Heart left ventricle (tissue), 16 donors: ENCODE data around the gene CFAP70. TPM values are rescaled to one million over a fixed set of nuclear protein-coding genes. Genes with fewer than 3 reads are reported as not detected.

Experiments
- ATAC-seq, 4 donors: fragments of 200-7000 bp; cut with Tn5 transposase; one replicate each; pipeline ENCODE4 v1.9.1; 2020 to 2022; ENCODE audit warnings: moderate library complexity in 4 of 4, mild to moderate bottlenecking in 3 of 4, moderate number of reproducible peaks in 1 of 4
- DNase-seq, 5 donors: peaks; one replicate each; pipeline ENCODE4 v3.0.0-alpha.2; 2020
- H3K27ac ChIP-seq, 12 donors: fragments of 200-600 bp; sonication (generic) in 4 of 12; one replicate each; pipeline versions ENCODE4 v1.5.0 to v1.8.0; 2016 to 2022; ENCODE audit warnings: mild to moderate bottlenecking in 2 of 12
- H3K27me3 ChIP-seq, 9 donors: fragments of 200-600 bp; sonication (generic) in 2 of 9; one replicate each; pipeline versions ENCODE4 v1.5.1 to v1.8.0; 2016 to 2022; ENCODE audit warnings: mild to moderate bottlenecking in 3 of 9
- H3K36me3 ChIP-seq, 9 donors: fragments of 200-600 bp; sonication (generic) in 2 of 9; one replicate each; pipeline versions ENCODE4 v1.5.0 to v1.8.0; 2018 to 2022; ENCODE audit warnings: mild to moderate bottlenecking in 2 of 9
- H3K4me1 ChIP-seq, 12 donors: fragments of 200-600 bp; sonication (generic) in 4 of 12; one replicate each; pipeline versions ENCODE4 v1.5.0 to v1.8.0; 2016 to 2022; ENCODE audit warnings: mild to moderate bottlenecking in 3 of 12
- H3K4me3 ChIP-seq, 12 donors: fragments of 200-600 bp; sonication (generic) in 4 of 12; one replicate each; pipeline versions ENCODE4 v1.5.0 to v1.8.0; 2017 to 2022; ENCODE audit warnings: mild to moderate bottlenecking in 9 of 12, moderate library complexity in 4 of 12
- H3K9me3 ChIP-seq, 12 donors: fragments of 200-600 bp; sonication (generic) in 4 of 12; one replicate each; pipeline versions ENCODE4 v1.5.0 to v1.8.0; 2016 to 2022; ENCODE audit warnings: mild to moderate bottlenecking in 1 of 12
- CTCF ChIP-seq, 12 donors: fragments of 200-600 bp; sonication (generic) in 4 of 12; IDR thresholded peaks; one replicate each; pipeline versions ENCODE4 v1.5.0 to v1.8.0; 2018 to 2022; ENCODE audit warnings: antibody characterized with exemption in 12 of 12, mild to moderate bottlenecking in 5 of 12
- POLR2A ChIP-seq, 2 donors: fragments of 450-650 bp; IDR thresholded peaks; one replicate each; pipeline ENCODE4 v1.6.1; 2017; ENCODE audit warnings: antibody characterized with exemption in 2 of 2, mild to moderate bottlenecking in 2 of 2, moderate library complexity in 2 of 2
- WGBS, 4 donors: extraction: QIAGEN DNeasy Blood & Tissue Kit in 2 of 4; methylation state at CpG; one replicate each; pipeline versions ENCODE4 v1.1.5 to v1.1.7; 2013 to 2018; 5-methylcytosine and 5-hydroxymethylcytosine counted together
- intact Hi-C, 10 donors: fragments of 100-400 bp; cut with DNase I; formaldehyde crosslinking; loops; one replicate each; pipeline versions ENCODE4 v1.11.1 to v1.14.2; 2022
- polyA plus RNA-seq, 2 donors: library from polyadenylated mRNA; stranded (reverse); fragments of 200-250 nt; gene quantifications; one replicate each; pipeline ENCODE4 v1.2.3, GENCODE V29; 2013
- total RNA-seq, 9 donors: library from RNA; depleted of rRNA in 2 of 9; stranded (reverse); fragments of >200 nt in 2 of 9; fragmentation: NEBNext Ultra II Directional in 3 of 9; extraction: Animal tissue kit (Norgen Biotek cat#: 25700) in 3 of 9; gene quantifications; one replicate each; pipeline versions ENCODE4 v1.1.0 to v1.2.4, GENCODE V29; 2016 to 2023
- donor health status: ischemic (EF 13 %, LVEDD 7.1; RV severe dilation, severe dysfunction).
- donor health status: healthy with polysubstance abuse.
- donor health status: DM: no; HTN: yes; CAD: no.
- donor health status: DM: no; HTN: no; CAD: no.
- donor health status: ischemic (EF 25% LVEDD 6.9; RV normal size, moderate dysfunction).
- donor health status: ischemic (EF 25% LVEDD 5.7; RV mildly dilated, moderate dysfunction).
- donor health status: healthy.
- donor health status: DM: yes; HTN: yes; CAD: no.
- donor health status: ischemic (EF 35%, LVEDD 5.7; RV mildly dilated, moderate dysfunction).
- donor health status: nonischemic (EF 11% LVEDD 7.7; RV severe dilation, severe dysfunction).
- donor health status: DM: yes; HTN: yes; CAD: no.
- donor health status: PGD.
- donor health status: ischemic (EF 29% LVEDD 5.4; RV normal size, mild dysfunction).
- donor health status: nonischemic (EF 23%, LVEDD 6.1; RV moderate dilation, normal function).

Gene CFAP70
- total and polyA plus RNA-seq, 11 donors, result 0.22 to 2.0 (median 1.4) TPM

- Histone ChIP-seq H3K4me3 (no peak overlapping the region), H3K4me1 (peaks cover 0 to 6% (median 0%) of the 10 kb centered on the region in 12 donors), H3K36me3 (peaks cover 0 to 45% (median 23%) of the 10 kb centered on the region in 9 donors), H3K9me3 (peaks cover 0 to 3% (median 0%) of the 10 kb centered on the region in 12 donors), H3K27me3 (no peaks in the 10 kb centered on the region), H3K27ac (no peak overlapping the region)
- DNase-seq (no peak), ATAC-seq (no peak)
- intact Hi-C loops, result no loop called here
- no peak for TF ChIP-seq POLR2A (IDR thresholded peaks at IDR 0.05)
- TF ChIP-seq CTCF (IDR thresholded peaks at IDR 0.05), result no peak
- WGBS, 4 donors, result 93 to 98% (median 98%) methylated on average over 3 of the region's 3 CpGs
Measured at GRCh38 chr10:73210395-73211105, 148.1 kb downstream of the CFAP70 start.

GRCh38 chr10:73209705-73210104, 149.0 kb downstream of the CFAP70 start:
- Histone ChIP-seq H3K27ac (no peak overlapping the region), H3K4me3 (no peak overlapping the region), H3K4me1 (peaks cover 0 to 6% (median 0%) of the 10 kb centered on the region in 12 donors), H3K9me3 (peaks cover 0 to 3% (median 0%) of the 10 kb centered on the region in 12 donors), H3K27me3 (no peaks in the 10 kb centered on the region), H3K36me3 (peaks cover 0 to 45% (median 23%) of the 10 kb centered on the region in 9 donors)
- DNase-seq (no peak), ATAC-seq (no peak)
- TF ChIP-seq POLR2A (IDR thresholded peaks at IDR 0.05), result no peak
- no peak for TF ChIP-seq CTCF (IDR thresholded peaks at IDR 0.05)
- WGBS, 4 donors, result 49 to 67% (median 54%) methylated on average over 1 of the region's 1 CpG
- intact Hi-C loops, result no loop called here

- Histone ChIP-seq H3K9me3 (peaks cover 0 to 3% (median 0%) of the 10 kb centered on the region in 12 donors), H3K36me3 (peaks cover 0 to 46% (median 26%) of the 10 kb centered on the region in 9 donors), H3K4me3 (no peak overlapping the region), H3K27ac (peak overlapping the region in 1 of 12 donors; percentile 15), H3K4me1 (peaks cover 0 to 6% (median 0%) of the 10 kb centered on the region in 12 donors), H3K27me3 (no peaks in the 10 kb centered on the region)
- peak in 3 of 4 donors; percentile 45 to 62 (median 45) for ATAC-seq
- 64 to 74% (median 72%) methylated on average over 2 of the region's 2 CpGs for WGBS, 4 donors
- TF ChIP-seq CTCF (IDR thresholded peaks at IDR 0.05) (no peak), POLR2A (IDR thresholded peaks at IDR 0.05) (no peak)
- intact Hi-C loops, result no loop called here
- DNase-seq, result peak in 2 of 5 donors; percentile 33 to 47
Measured at GRCh38 chr10:73207883-73208282, 150.8 kb downstream of the CFAP70 start.

- TF ChIP-seq CTCF (IDR thresholded peaks at IDR 0.05) (no peak), POLR2A (IDR thresholded peaks at IDR 0.05) (no peak)
- Histone ChIP-seq H3K27me3 (no peaks in the 10 kb centered on the region), H3K4me3 (no peak overlapping the region), H3K36me3 (peaks cover 0 to 37% (median 27%) of the 10 kb centered on the region in 9 donors), H3K4me1 (peaks cover 0 to 6% (median 0%) of the 10 kb centered on the region in 12 donors), H3K27ac (no peak overlapping the region), H3K9me3 (peaks cover 0 to 3% (median 0%) of the 10 kb centered on the region in 12 donors)
- no peak for ATAC-seq
- intact Hi-C loops, result no loop called here
- 97 to 100% (median 98%) methylated on average over 5 of the region's 5 CpGs for WGBS, 4 donors
- DNase-seq, result no peak
Measured at GRCh38 chr10:73206385-73206784, 152.3 kb downstream of the CFAP70 start.
